Keratinocyte (primary cell): Measurements from ENCODE around the gene VMP1. TPM values are rescaled to one million over a fixed set of nuclear protein-coding genes. Genes with fewer than 3 reads are reported as not detected.

Source experiments
- DNase-seq: peaks from one replicate; pipeline ENCODE4 v3.0.0-alpha.2; 2011; ENCODE audit warnings: low read depth, missing footprints, low spot score
- FAIRE-seq: peaks from 2 replicates; lab custom pipeline; 2011; peaks lifted over from hg19 to GRCh38; lab: Jason Lieb, UNC
- H2AFZ ChIP-seq: 2 replicates; pipeline ENCODE4 v1.6.0; 2012; ENCODE audit warnings: low read length, control low read depth, inconsistent platforms; ENCODE audit not compliant: control insufficient read depth
- H3K27ac ChIP-seq: 2 replicates; pipeline ENCODE4 v1.5.1; 2011; ENCODE audit warnings: low read length; ENCODE audit not compliant: control insufficient read depth, insufficient read depth
- H3K27me3 ChIP-seq: 3 replicates; pipeline ENCODE4 v1.6.0; 2011; ENCODE audit warnings: low read length; ENCODE audit not compliant: control insufficient read depth, insufficient read depth; ENCODE audit errors: extremely low read depth
- H3K36me3 ChIP-seq, 2 experiments: 2 replicates in 1 of 2; 3 replicates in 1 of 2; pipeline ENCODE4 v1.5.1; 2011; ENCODE audit warnings: low read length in 2 of 2, mild to moderate bottlenecking in 1 of 2; ENCODE audit not compliant: control insufficient read depth in 2 of 2, insufficient read depth in 2 of 2; ENCODE audit errors: extremely low read depth in 1 of 2
- H3K4me1 ChIP-seq: 3 replicates; pipeline ENCODE4 v1.5.1; 2011; ENCODE audit warnings: low read length; ENCODE audit not compliant: control insufficient read depth, insufficient read depth; ENCODE audit errors: extremely low read depth
- H3K4me2 ChIP-seq: 3 replicates; pipeline ENCODE4 v1.6.0; 2011; ENCODE audit warnings: low read depth, low read length; ENCODE audit not compliant: control insufficient read depth, insufficient read depth; ENCODE audit errors: extremely low read depth
- H3K4me3 ChIP-seq, 3 experiments: fragments of 200-600 bp in 1 of 3; sonication (generic) in 1 of 3; 2 replicates in 2 of 3; 3 replicates in 1 of 3; pipeline ENCODE4 v1.5.1; 2011 to 2016; ENCODE audit warnings: low read length in 3 of 3, mild to moderate bottlenecking in 3 of 3, control low read depth in 2 of 3, inconsistent platforms in 1 of 3, low read depth in 1 of 3, mixed read lengths in 1 of 3, mixed run types in 1 of 3, moderate library complexity in 1 of 3; ENCODE audit not compliant: control insufficient read depth in 2 of 3, insufficient read depth in 2 of 3; ENCODE audit errors: extremely low read depth in 1 of 3
- H3K79me2 ChIP-seq: 2 replicates; pipeline ENCODE4 v1.6.0; 2012; ENCODE audit warnings: low read length; ENCODE audit not compliant: control insufficient read depth, insufficient read depth
- H3K9ac ChIP-seq: 3 replicates; pipeline ENCODE4 v1.6.0; 2011; ENCODE audit warnings: low read length; ENCODE audit not compliant: control insufficient read depth, insufficient read depth; ENCODE audit errors: extremely low read depth
- H3K9me1 ChIP-seq: 3 replicates; pipeline ENCODE4 v1.6.0; 2011; ENCODE audit warnings: low read length; ENCODE audit not compliant: control insufficient read depth, insufficient read depth; ENCODE audit errors: extremely low read depth
- H3K9me3 ChIP-seq: 2 replicates; pipeline ENCODE4 v1.5.1; 2012; ENCODE audit warnings: low read depth, low read length; ENCODE audit not compliant: control insufficient read depth
- H4K20me1 ChIP-seq: 3 replicates; pipeline ENCODE4 v1.6.0; 2011; ENCODE audit warnings: low read length; ENCODE audit not compliant: control insufficient read depth, insufficient read depth; ENCODE audit errors: extremely low read depth
- CTCF ChIP-seq, 3 experiments: IDR thresholded peaks in 1 of 3; conservative IDR thresholded peaks in 1 of 3; optimal IDR thresholded peaks in 1 of 3; 2 replicates in 2 of 3; 3 replicates in 1 of 3; pipeline versions ENCODE3 to v1.5.1; 2011; ENCODE audit warnings: low read length in 3 of 3, mild to moderate bottlenecking in 3 of 3, moderate library complexity in 2 of 3, control low read depth in 1 of 3, inconsistent platforms in 1 of 3; ENCODE audit not compliant: insufficient read depth in 2 of 3; ENCODE audit errors: extremely low read depth in 1 of 3
- EZH2 ChIP-seq: IDR thresholded peaks from one replicate; pipeline ENCODE4 v1.6.1; 2012; ENCODE audit warnings: inconsistent platforms, mild to moderate bottlenecking, low read length, moderate library complexity
- dilution Hi-C: fragments of 300-500 bp; cut with MboI; formaldehyde crosslinking; loops from one replicate; pipeline ENCODE4 v1.7.0; 2020; ENCODE audit warnings: low sequenced_read_pairs; ENCODE audit not compliant: extremely low pct_ligation_motif_present
- polyA plus RNA-seq, 5 experiments: library from polyadenylated mRNA; depleted of rRNA in 3 of 5; stranded (reverse) in 3 of 5; stranded (forward) in 1 of 5; unstranded in 1 of 5; fragments of >200 nt; gene quantifications; 1 replicate in 1 of 5; 2 replicates in 3 of 5; 3 replicates in 1 of 5; pipeline versions ENCODE4 v1.2.1 to v1.2.3, GENCODE V29; 2011 to 2012; ENCODE audit warnings: missing spikeins in 2 of 5, low read depth in 1 of 5, low replicate concordance in 1 of 5

The VMP1 gene
- polyA plus RNA-seq, 1 donor (not counting 4 experiments of a cell fraction or from before 2014, with no cell fraction given) = 303 TPM

DNA sequence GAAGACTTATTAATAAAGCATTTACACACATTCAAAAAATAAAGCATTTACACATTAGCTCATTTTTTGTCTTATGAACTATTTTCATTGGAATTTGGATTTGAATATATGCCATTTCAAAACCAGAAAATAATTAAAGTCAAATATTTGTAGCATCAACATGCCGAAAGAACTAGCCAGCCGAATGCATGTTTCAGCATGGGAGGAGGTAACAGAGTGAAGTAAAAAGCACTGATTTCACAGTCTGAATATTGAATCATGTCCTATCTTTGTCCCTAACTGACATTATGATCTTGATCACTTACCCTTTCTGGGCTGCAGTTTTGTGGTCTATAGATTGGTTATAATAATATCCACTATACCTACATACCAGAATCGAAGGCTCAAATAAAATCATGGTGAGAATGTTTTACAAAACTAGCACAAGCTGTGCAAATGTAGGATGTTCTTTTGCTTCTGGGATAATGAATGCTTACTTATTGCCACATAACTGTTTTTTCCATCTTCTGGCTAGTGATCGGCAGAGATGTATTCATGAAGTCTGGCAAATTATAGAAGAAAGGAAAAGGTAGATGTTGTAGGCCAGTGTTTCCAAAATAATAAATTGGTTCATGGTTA lies 100.5 kb downstream of the VMP1 start:
- no peak for FAIRE-seq
- Histone ChIP-seq H3K4me3 (no peak overlapping the region), H3K79me2 (no peaks in the 10 kb centered on the region)

GRCh38 chr17:59810894-59811153 lies 103.4 kb downstream of the VMP1 start:
- TF ChIP-seq EZH2 = no peak
- TF ChIP-seq CTCF (optimal IDR thresholded peaks at IDR 0.05 in 1 of 3, IDR thresholded peaks at IDR 0.05 in 1 of 3, conservative IDR thresholded peaks at IDR 0.05 in 1 of 3; ENCODE audit: extremely low read depth in 1 of 3, insufficient read depth in 2 of 3, low read length in 3 of 3) = no peak
- Histone ChIP-seq H3K4me1 (no peaks in the 10 kb centered on the region), H3K27me3 (no peaks in the 10 kb centered on the region), H4K20me1 (no peaks in the 10 kb centered on the region), H3K4me2 (no peak overlapping the region), H3K79me2 (no peaks in the 10 kb centered on the region), H3K36me3 (peaks cover 0 to 2% of the 10 kb centered on the region in 2 experiments), H3K9me1 (no peaks in the 10 kb centered on the region), H3K9me3 (no peaks in the 10 kb centered on the region), H3K9ac (no peak overlapping the region), H3K27ac (no peak overlapping the region), H3K4me3 (no peak overlapping the region), H2AFZ (no peak overlapping the region)
- dilution Hi-C loops = no loop called here
- DNase-seq (no peak), FAIRE-seq (no peak)

More for the DNA sequence above, 100.5 kb downstream of the VMP1 start:
- TF ChIP-seq EZH2 = no peak
- TF ChIP-seq CTCF (optimal IDR thresholded peaks at IDR 0.05 in 1 of 3, IDR thresholded peaks at IDR 0.05 in 1 of 3, conservative IDR thresholded peaks at IDR 0.05 in 1 of 3; ENCODE audit: extremely low read depth in 1 of 3, insufficient read depth in 2 of 3, low read length in 3 of 3) = no peak
- Histone ChIP-seq H3K9me1 (no peaks in the 10 kb centered on the region), H2AFZ (no peak overlapping the region), H3K9ac (no peak overlapping the region), H3K9me3 (no peaks in the 10 kb centered on the region), H3K27me3 (no peaks in the 10 kb centered on the region), H3K36me3 (peaks cover 0 to 2% of the 10 kb centered on the region in 2 experiments), H3K4me2 (no peak overlapping the region), H4K20me1 (no peaks in the 10 kb centered on the region), H3K27ac (no peak overlapping the region), H3K4me1 (no peaks in the 10 kb centered on the region)
- dilution Hi-C loops = no loop called here
- DNase-seq = no peak
